Measurements from ENCODE around the gene ZFAND2B. TPM values are rescaled to one million over a fixed set of nuclear protein-coding genes. Genes with fewer than 3 reads are reported as not detected.
A peak's percentile ranks its signal among the peaks of the same experiment; 100 is the strongest.

Gene ZFAND2B
- total RNA-seq, 1 experiment from 2014 or later: 16.4 TPM

GRCh38 chr2:219216535-219216915, 9.9 kb downstream of the ZFAND2B start:
- Histone ChIP-seq H2BK15ac (ENCODE audit: low read depth, low read length) (no peak overlapping the region), H3K79me1 (ENCODE audit: insufficient read depth, low read depth, low read length, poor library complexity, severe bottlenecking) (no peaks in the 10 kb centered on the region), H3K23me2 (ENCODE audit: insufficient read length, low read depth, low read length, poor library complexity, severe bottlenecking) (peaks cover 7% of the 10 kb centered on the region), H3K23ac (ENCODE audit: insufficient read length, low read depth, low read length) (no peak overlapping the region), H4K8ac (replicated peaks; ENCODE audit: insufficient read length, low read depth, low read length) (no peak overlapping the region), H3K4me2 (ENCODE audit: insufficient read depth, insufficient read length, low read length) (no peak overlapping the region), H2AFZ (ENCODE audit: low read length) (no peak overlapping the region), H2BK12ac (ENCODE audit: insufficient read length, low read depth, low read length) (no peak overlapping the region), H3K18ac (ENCODE audit: insufficient read length, low read depth, low read length) (no peak overlapping the region), H3T11ph (ENCODE audit: low read length) (no peak overlapping the region), H3K9ac (ENCODE audit: extremely low read depth, insufficient read length, low read length) (no peak overlapping the region), H3K79me2 (ENCODE audit: insufficient read depth, low read length) (no peaks in the 10 kb centered on the region), H2BK120ac (ENCODE audit: low read depth, low read length, poor library complexity, severe bottlenecking) (no peak overlapping the region), H2BK20ac (ENCODE audit: low read depth, low read length, poor library complexity, severe bottlenecking) (no peak overlapping the region), H3K27ac (ENCODE audit: insufficient read length, low read depth, low read length) (no peak overlapping the region), H2AK5ac (ENCODE audit: insufficient read length, low read length) (no peak overlapping the region), H3K4me1 (ENCODE audit: insufficient read depth, low read length) (no peaks in the 10 kb centered on the region), H2BK5ac (ENCODE audit: insufficient read length, low read length) (no peak overlapping the region), H3K9me3 (ENCODE audit: control insufficient read depth, low read depth, low read length) (no peaks in the 10 kb centered on the region), H4K20me1 (ENCODE audit: control insufficient read depth, insufficient read depth, insufficient read length) (no peaks in the 10 kb centered on the region), H3K56ac (ENCODE audit: insufficient read length, low read depth, low read length) (no peak overlapping the region), H3K4ac (ENCODE audit: low read depth, low read length) (no peak overlapping the region), H4K5ac (ENCODE audit: insufficient read length, low read depth, low read length) (no peak overlapping the region), H3K27me3 (ENCODE audit: insufficient read depth, low read length) (no peaks in the 10 kb centered on the region), H3K14ac (ENCODE audit: insufficient read depth, low read length) (no peak overlapping the region), H4K91ac (ENCODE audit: insufficient read length, low read depth, low read length) (no peak overlapping the region)
- Mint-ChIP-seq H3K4me3 (peak overlapping the region; percentile 36 to 48; a peak in 3 of 5 replicates), H3K4me1 (peaks cover 19 to 23% of the 10 kb centered on the region in 2 experiments), H3K36me3 (ENCODE audit: insufficient read depth in 1 of 3, low read depth in 3 of 3) (peaks cover 23 to 61% (median 52%) of the 10 kb centered on the region in 3 experiments), H3K27ac (peak overlapping the region in 2 of 3 experiments; percentile 12 to 92; a peak in 4 of 7 replicates), H3K27me3 (ENCODE audit: low read depth) (peaks cover 3% of the 10 kb centered on the region; the same call in 1 of the 2 replicates), H3K9me3 (no peaks in the 10 kb centered on the region)
- peak; percentile 39 for DNase-seq
- no CpG with 5 or more reads among the region's 6 CpGs for WGBS (ENCODE audit: extremely low coverage, insufficient read length, low lambda C conversion rate)
- no peak for TF ChIP-seq CTCF (conservative IDR thresholded peaks at IDR 0.05)
